Measurements from ENCODE around the gene JAKMIP3.

The JAKMIP3 gene

GRCh38 chr10:132048294-132048667 is 17.5 kb upstream of the JAKMIP3 start (continued):
- TF ChIP-seq ZNF26 (tag by site-specific recombination; IDR thresholded peaks at IDR 0.05) (no peak), ZNF433 (tag by site-specific recombination; IDR thresholded peaks at IDR 0.05; ENCODE audit: low read depth) (no peak), ZNF707 (tag by site-specific recombination; IDR thresholded peaks at IDR 0.05) (no peak)

GRCh38 chr10:132050191-132050590 is 15.6 kb upstream of the JAKMIP3 start:
- TF ChIP-seq ZNF248 (tag by site-specific recombination; IDR thresholded peaks at IDR 0.05): no peak
- TF ChIP-seq PBX3 (CRISPR knock-in tag; IDR thresholded peaks at IDR 0.05): no peak
- no peak for TF ChIP-seq ZBTB21 (tag by site-specific recombination; IDR thresholded peaks at IDR 0.05)
- TF ChIP-seq ZNF26 (tag by site-specific recombination; IDR thresholded peaks at IDR 0.05): no peak
- TF ChIP-seq SCRT2 (tag by site-specific recombination; IDR thresholded peaks at IDR 0.05): no peak
- TF ChIP-seq ZXDB (tag by site-specific recombination; IDR thresholded peaks at IDR 0.05): no peak
- TF ChIP-seq ZNF621 (tag by site-specific recombination; IDR thresholded peaks at IDR 0.05): no peak
- TF ChIP-seq ZNF639 (tag by site-specific recombination; IDR thresholded peaks at IDR 0.05): no peak
- TF ChIP-seq ZNF146 (tag by site-specific recombination; IDR thresholded peaks at IDR 0.05): no peak
- no peak for TF ChIP-seq ZNF114 (tag by site-specific recombination; IDR thresholded peaks at IDR 0.05)
- Histone ChIP-seq H3K9me3 (ENCODE audit: control insufficient read depth, insufficient read depth, low read depth, low read length) (no peaks in the 10 kb centered on the region; the same call in 1 of the 2 replicates), H3K27ac (ENCODE audit: extremely low read depth, low read depth, low read length) (no peak overlapping the region), H3K4me3 (ENCODE audit: low read depth, low read length) (no peak overlapping the region), H3K36me3 (ENCODE audit: control insufficient read depth in 2 of 2, insufficient read depth in 1 of 2, low read length in 2 of 2) (no peaks in the 10 kb centered on the region), H3K4me1 (ENCODE audit: control insufficient read depth, insufficient read depth, low read length) (no peaks in the 10 kb centered on the region)
- ChIA-PET CTCF (interaction anchor here (0.7 kb wide), 1 partner anchor 93 kb away, joined by 3 read pairs; no protein-coding TSS in a partner anchor), POLR2A (no interaction called here)

- Histone ChIP-seq H3K36me3 (ENCODE audit: control insufficient read depth in 2 of 2, insufficient read depth in 1 of 2, low read length in 2 of 2) (no peaks in the 10 kb centered on the region), H3K4me1 (ENCODE audit: control insufficient read depth, insufficient read depth, low read length) (no peaks in the 10 kb centered on the region), H3K9me3 (ENCODE audit: control insufficient read depth, insufficient read depth, low read depth, low read length) (no peaks in the 10 kb centered on the region; the same call in 1 of the 2 replicates), H3K27ac (ENCODE audit: extremely low read depth, low read depth, low read length) (no peak overlapping the region), H3K4me3 (ENCODE audit: low read depth, low read length) (no peak overlapping the region)
- ChIA-PET CTCF (no interaction called here), POLR2A (no interaction called here)
- TF ChIP-seq SCRT2 (tag by site-specific recombination; IDR thresholded peaks at IDR 0.05): no peak
- no peak for TF ChIP-seq EGR2 (tag by site-specific recombination; IDR thresholded peaks at IDR 0.05; ENCODE audit: low read depth)
- TF ChIP-seq ZBTB11 (tag by site-specific recombination; conservative IDR thresholded peaks at IDR 0.05; ENCODE audit: low read depth): no peak
- no peak for TF ChIP-seq ZIC2 (tag by site-specific recombination; IDR thresholded peaks at IDR 0.05)
- no peak for TF ChIP-seq ZNF473 (tag by site-specific recombination; IDR thresholded peaks at IDR 0.05)
- TF ChIP-seq KLF16 (tag by site-specific recombination; IDR thresholded peaks at IDR 0.05): no peak
- no peak for TF ChIP-seq ZNF133 (tag by site-specific recombination; IDR thresholded peaks at IDR 0.05)
- no peak for TF ChIP-seq ZNF555 (tag by site-specific recombination; conservative IDR thresholded peaks at IDR 0.05)
- no peak for TF ChIP-seq ZNF146 (tag by site-specific recombination; IDR thresholded peaks at IDR 0.05)
- no peak for TF ChIP-seq ZSCAN23 (tag by site-specific recombination; IDR thresholded peaks at IDR 0.05)
- no peak for TF ChIP-seq ZNF350 (tag by site-specific recombination; IDR thresholded peaks at IDR 0.05)
- TF ChIP-seq HOXD13 (CRISPR knock-in tag; IDR thresholded peaks at IDR 0.05; ENCODE audit: borderline replicate concordance): no peak
- TF ChIP-seq SP3 (tag by site-specific recombination; IDR thresholded peaks at IDR 0.05): no peak
- 0 out of 2 replicates have a peak, but pooled peaks have one; percentile 25 for TF ChIP-seq ZNF610 (tag by site-specific recombination; IDR thresholded peaks at IDR 0.05; ENCODE audit: borderline replicate concordance)
Measured at GRCh38 chr10:132052124-132052523, 13.6 kb upstream of the JAKMIP3 start.

Data from HEK293 (cell line).